Keratinocyte (primary cell): ENCODE results near the gene R3HDM2. TPM values are rescaled to one million over a fixed set of nuclear protein-coding genes. Genes with fewer than 3 reads are reported as not detected.

ENCODE experiments used
- DNase-seq: peaks from one replicate; pipeline ENCODE4 v3.0.0-alpha.2; 2011; ENCODE audit warnings: low read depth, missing footprints, low spot score
- FAIRE-seq: peaks from 2 replicates; lab custom pipeline; 2011; peaks lifted over from hg19 to GRCh38; lab: Jason Lieb, UNC
- H2AFZ ChIP-seq: 2 replicates; pipeline ENCODE4 v1.6.0; 2012; ENCODE audit warnings: low read length, control low read depth, inconsistent platforms; ENCODE audit not compliant: control insufficient read depth
- H3K27ac ChIP-seq: 2 replicates; pipeline ENCODE4 v1.5.1; 2011; ENCODE audit warnings: low read length; ENCODE audit not compliant: control insufficient read depth, insufficient read depth
- H3K27me3 ChIP-seq: 3 replicates; pipeline ENCODE4 v1.6.0; 2011; ENCODE audit warnings: low read length; ENCODE audit not compliant: control insufficient read depth, insufficient read depth; ENCODE audit errors: extremely low read depth
- H3K36me3 ChIP-seq, 2 experiments: 2 replicates in 1 of 2; 3 replicates in 1 of 2; pipeline ENCODE4 v1.5.1; 2011; ENCODE audit warnings: low read length in 2 of 2, mild to moderate bottlenecking in 1 of 2; ENCODE audit not compliant: control insufficient read depth in 2 of 2, insufficient read depth in 2 of 2; ENCODE audit errors: extremely low read depth in 1 of 2
- H3K4me1 ChIP-seq: 3 replicates; pipeline ENCODE4 v1.5.1; 2011; ENCODE audit warnings: low read length; ENCODE audit not compliant: control insufficient read depth, insufficient read depth; ENCODE audit errors: extremely low read depth
- H3K4me2 ChIP-seq: 3 replicates; pipeline ENCODE4 v1.6.0; 2011; ENCODE audit warnings: low read depth, low read length; ENCODE audit not compliant: control insufficient read depth, insufficient read depth; ENCODE audit errors: extremely low read depth
- H3K4me3 ChIP-seq, 3 experiments: fragments of 200-600 bp in 1 of 3; sonication (generic) in 1 of 3; 2 replicates in 2 of 3; 3 replicates in 1 of 3; pipeline ENCODE4 v1.5.1; 2011 to 2016; ENCODE audit warnings: low read length in 3 of 3, mild to moderate bottlenecking in 3 of 3, control low read depth in 2 of 3, inconsistent platforms in 1 of 3, low read depth in 1 of 3, mixed read lengths in 1 of 3, mixed run types in 1 of 3, moderate library complexity in 1 of 3; ENCODE audit not compliant: control insufficient read depth in 2 of 3, insufficient read depth in 2 of 3; ENCODE audit errors: extremely low read depth in 1 of 3
- H3K79me2 ChIP-seq: 2 replicates; pipeline ENCODE4 v1.6.0; 2012; ENCODE audit warnings: low read length; ENCODE audit not compliant: control insufficient read depth, insufficient read depth
- H3K9ac ChIP-seq: 3 replicates; pipeline ENCODE4 v1.6.0; 2011; ENCODE audit warnings: low read length; ENCODE audit not compliant: control insufficient read depth, insufficient read depth; ENCODE audit errors: extremely low read depth
- H3K9me1 ChIP-seq: 3 replicates; pipeline ENCODE4 v1.6.0; 2011; ENCODE audit warnings: low read length; ENCODE audit not compliant: control insufficient read depth, insufficient read depth; ENCODE audit errors: extremely low read depth
- H3K9me3 ChIP-seq: 2 replicates; pipeline ENCODE4 v1.5.1; 2012; ENCODE audit warnings: low read depth, low read length; ENCODE audit not compliant: control insufficient read depth
- H4K20me1 ChIP-seq: 3 replicates; pipeline ENCODE4 v1.6.0; 2011; ENCODE audit warnings: low read length; ENCODE audit not compliant: control insufficient read depth, insufficient read depth; ENCODE audit errors: extremely low read depth
- EZH2 ChIP-seq: IDR thresholded peaks from one replicate; pipeline ENCODE4 v1.6.1; 2012; ENCODE audit warnings: inconsistent platforms, mild to moderate bottlenecking, low read length, moderate library complexity
- dilution Hi-C: fragments of 300-500 bp; cut with MboI; formaldehyde crosslinking; loops from one replicate; pipeline ENCODE4 v1.7.0; 2020; ENCODE audit warnings: low sequenced_read_pairs; ENCODE audit not compliant: extremely low pct_ligation_motif_present
- polyA plus RNA-seq, 5 experiments: library from polyadenylated mRNA; depleted of rRNA in 3 of 5; stranded (reverse) in 3 of 5; stranded (forward) in 1 of 5; unstranded in 1 of 5; fragments of >200 nt; gene quantifications; 1 replicate in 1 of 5; 2 replicates in 3 of 5; 3 replicates in 1 of 5; pipeline versions ENCODE4 v1.2.1 to v1.2.3, GENCODE V29; 2011 to 2012; ENCODE audit warnings: missing spikeins in 2 of 5, low read depth in 1 of 5, low replicate concordance in 1 of 5
- TF ChIP-seq, protein P1 (sequence below), 3 experiments: IDR thresholded peaks in 1 of 3; conservative IDR thresholded peaks in 1 of 3; optimal IDR thresholded peaks in 1 of 3; 2 replicates in 2 of 3; 3 replicates in 1 of 3; pipeline versions ENCODE3 to v1.5.1; 2011; ENCODE audit warnings: low read length in 3 of 3, mild to moderate bottlenecking in 3 of 3, moderate library complexity in 2 of 3, control low read depth in 1 of 3, inconsistent platforms in 1 of 3; ENCODE audit not compliant: insufficient read depth in 2 of 3; ENCODE audit errors: extremely low read depth in 1 of 3

Gene R3HDM2
- polyA plus RNA-seq, 1 donor (not counting 4 experiments of a cell fraction or from before 2014, with no cell fraction given) = 11.1 TPM

DNA sequence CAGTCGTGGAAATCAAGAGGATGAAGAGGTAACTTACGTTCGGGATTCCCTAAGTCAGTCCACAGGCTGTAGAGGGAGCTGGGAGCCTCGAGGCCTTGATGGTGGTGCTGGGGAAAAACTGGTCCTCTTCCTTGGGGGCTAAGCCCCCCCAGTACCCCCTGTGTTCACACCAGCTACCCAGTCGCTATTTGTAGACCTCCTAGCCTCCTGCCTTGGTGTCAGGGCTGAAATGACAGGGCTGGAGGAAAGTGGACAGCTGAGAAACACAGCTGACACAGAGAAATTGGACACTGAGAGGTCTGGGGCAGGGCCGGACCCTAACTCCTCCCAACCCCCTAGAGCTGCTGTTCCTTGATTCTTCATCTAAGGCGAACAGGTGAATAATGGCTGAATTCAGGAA is 179.9 kb downstream of the R3HDM2 start, which contains the start of gene STAC3:
STAC3 (minus strand) TSS at position 232 of the 400 bp plus-strand sequence. CDS start 1,551 bp downstream, outside the sequence.
- FAIRE-seq (no peak), DNase-seq (no peak)
- Histone ChIP-seq H2AFZ (no peak within 1 kb of the TSS), H3K4me2 (no peak within 1 kb of the TSS), H3K9me1 (no peaks in the 10 kb centered on the region), H3K4me3 (no peak within 1 kb of the TSS), H3K9ac (no peak within 1 kb of the TSS), H3K79me2 (no peaks in the 10 kb centered on the region), H3K27me3 (no peaks in the 10 kb centered on the region), H3K9me3 (no peaks in the 10 kb centered on the region), H3K36me3 (peaks cover 5 to 6% of the 10 kb centered on the region in 2 experiments), H4K20me1 (no peaks in the 10 kb centered on the region), H3K4me1 (no peaks in the 10 kb centered on the region), H3K27ac (no peak within 1 kb of the TSS)
- dilution Hi-C loops = no loop called here
- TF ChIP-seq EZH2 = no peak
- TF ChIP-seq, protein P1, sequence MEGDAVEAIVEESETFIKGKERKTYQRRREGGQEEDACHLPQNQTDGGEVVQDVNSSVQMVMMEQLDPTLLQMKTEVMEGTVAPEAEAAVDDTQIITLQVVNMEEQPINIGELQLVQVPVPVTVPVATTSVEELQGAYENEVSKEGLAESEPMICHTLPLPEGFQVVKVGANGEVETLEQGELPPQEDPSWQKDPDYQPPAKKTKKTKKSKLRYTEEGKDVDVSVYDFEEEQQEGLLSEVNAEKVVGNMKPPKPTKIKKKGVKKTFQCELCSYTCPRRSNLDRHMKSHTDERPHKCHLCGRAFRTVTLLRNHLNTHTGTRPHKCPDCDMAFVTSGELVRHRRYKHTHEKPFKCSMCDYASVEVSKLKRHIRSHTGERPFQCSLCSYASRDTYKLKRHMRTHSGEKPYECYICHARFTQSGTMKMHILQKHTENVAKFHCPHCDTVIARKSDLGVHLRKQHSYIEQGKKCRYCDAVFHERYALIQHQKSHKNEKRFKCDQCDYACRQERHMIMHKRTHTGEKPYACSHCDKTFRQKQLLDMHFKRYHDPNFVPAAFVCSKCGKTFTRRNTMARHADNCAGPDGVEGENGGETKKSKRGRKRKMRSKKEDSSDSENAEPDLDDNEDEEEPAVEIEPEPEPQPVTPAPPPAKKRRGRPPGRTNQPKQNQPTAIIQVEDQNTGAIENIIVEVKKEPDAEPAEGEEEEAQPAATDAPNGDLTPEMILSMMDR (optimal IDR thresholded peaks at IDR 0.05 in 1 of 3, IDR thresholded peaks at IDR 0.05 in 1 of 3, conservative IDR thresholded peaks at IDR 0.05 in 1 of 3; ENCODE audit: extremely low read depth in 1 of 3, insufficient read depth in 2 of 3, low read length in 3 of 3) = no peak

GRCh38 chr12:57250541-57250940 is 180.3 kb downstream of the R3HDM2 start:
- Histone ChIP-seq H3K4me1 (no peaks in the 10 kb centered on the region), H3K27ac (no peak overlapping the region), H3K27me3 (no peaks in the 10 kb centered on the region), H3K4me2 (no peak overlapping the region), H3K36me3 (peaks cover 3 to 5% of the 10 kb centered on the region in 2 experiments), H3K79me2 (no peaks in the 10 kb centered on the region), H2AFZ (no peak overlapping the region), H4K20me1 (no peaks in the 10 kb centered on the region), H3K9ac (no peak overlapping the region), H3K9me1 (no peaks in the 10 kb centered on the region), H3K9me3 (no peaks in the 10 kb centered on the region), H3K4me3 (no peak overlapping the region)
- no peak for TF ChIP-seq EZH2
- TF ChIP-seq, protein P1 (optimal IDR thresholded peaks at IDR 0.05 in 1 of 3, IDR thresholded peaks at IDR 0.05 in 1 of 3, conservative IDR thresholded peaks at IDR 0.05 in 1 of 3; ENCODE audit: extremely low read depth in 1 of 3, insufficient read depth in 2 of 3, low read length in 3 of 3) = no peak
- dilution Hi-C loops = no loop called here
- FAIRE-seq = no peak
- no peak for DNase-seq
